Right lung (tissue), 5 donors: Measurements from ENCODE around the gene ALKBH3. TPM values are rescaled to one million over a fixed set of nuclear protein-coding genes. Genes with fewer than 3 reads are reported as not detected.

Experiments
- DNase-seq, 2 donors: peaks; one replicate each; pipeline ENCODE4 v3.0.0-alpha.2; 2013
- polyA plus RNA-seq, 5 donors: library from polyadenylated mRNA; unstranded; fragments of 120-200 nt; gene quantifications; one replicate each; pipeline versions ENCODE4 v1.2.1 to v1.2.3, GENCODE V29; 2013; ENCODE audit warnings: inconsistent platforms in 1 of 5, low replicate concordance in 1 of 5; ENCODE audit not compliant: insufficient read length in 5 of 5, insufficient read depth in 1 of 5

ALKBH3 gene
- polyA plus RNA-seq, 5 donors, result 35.2 to 46.6 (median 36.9) TPM

DNA sequence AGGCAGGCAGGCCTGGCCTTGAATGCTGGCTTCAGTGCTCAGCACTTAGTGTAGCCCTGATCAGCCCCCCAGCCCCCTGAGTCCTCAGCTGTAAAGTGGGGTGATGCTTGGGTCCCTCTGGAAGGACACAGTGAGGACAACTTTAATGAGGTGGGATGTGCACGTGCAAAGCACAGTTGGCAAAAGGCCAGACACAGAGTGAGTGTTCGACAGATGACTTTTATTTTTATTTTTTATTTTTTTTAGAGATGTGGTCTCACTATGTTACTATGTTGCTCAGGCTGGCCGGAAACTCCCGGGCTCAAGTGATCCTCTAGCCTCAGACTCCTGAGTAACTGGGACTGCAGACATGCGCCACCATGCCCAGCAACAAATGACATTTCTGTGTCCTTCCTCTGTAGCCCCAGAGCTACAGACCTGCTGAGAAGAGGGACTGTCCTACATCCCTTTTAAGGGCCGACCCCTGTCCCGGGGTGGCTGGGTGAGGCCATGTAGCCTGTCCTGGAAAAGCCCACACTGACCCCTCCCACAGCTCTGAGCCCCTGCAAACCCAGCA lies 54.9 kb downstream of the ALKBH3 start:
- DNase-seq, result no peak

DNA sequence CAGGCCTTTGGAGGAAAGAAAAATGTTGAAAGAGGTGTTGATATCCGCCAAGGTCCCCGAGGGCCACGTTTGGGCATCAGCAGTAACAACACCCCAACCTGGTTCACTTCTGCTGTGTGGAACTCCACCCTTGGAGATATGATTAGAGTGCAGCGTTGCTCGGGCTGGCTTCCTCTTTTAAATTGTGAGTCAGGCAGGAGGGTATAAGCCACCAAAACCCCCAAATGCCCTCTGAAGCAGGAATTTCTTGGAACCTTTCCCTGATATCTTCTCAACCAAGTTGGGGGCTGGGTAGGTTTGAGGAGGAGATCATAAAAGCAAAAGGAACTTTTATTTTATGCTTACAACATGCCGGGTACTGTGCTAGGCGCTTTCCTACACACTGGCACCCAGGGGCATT lies 55.4 kb downstream of the ALKBH3 start:
- DNase-seq, result no peak

DNA sequence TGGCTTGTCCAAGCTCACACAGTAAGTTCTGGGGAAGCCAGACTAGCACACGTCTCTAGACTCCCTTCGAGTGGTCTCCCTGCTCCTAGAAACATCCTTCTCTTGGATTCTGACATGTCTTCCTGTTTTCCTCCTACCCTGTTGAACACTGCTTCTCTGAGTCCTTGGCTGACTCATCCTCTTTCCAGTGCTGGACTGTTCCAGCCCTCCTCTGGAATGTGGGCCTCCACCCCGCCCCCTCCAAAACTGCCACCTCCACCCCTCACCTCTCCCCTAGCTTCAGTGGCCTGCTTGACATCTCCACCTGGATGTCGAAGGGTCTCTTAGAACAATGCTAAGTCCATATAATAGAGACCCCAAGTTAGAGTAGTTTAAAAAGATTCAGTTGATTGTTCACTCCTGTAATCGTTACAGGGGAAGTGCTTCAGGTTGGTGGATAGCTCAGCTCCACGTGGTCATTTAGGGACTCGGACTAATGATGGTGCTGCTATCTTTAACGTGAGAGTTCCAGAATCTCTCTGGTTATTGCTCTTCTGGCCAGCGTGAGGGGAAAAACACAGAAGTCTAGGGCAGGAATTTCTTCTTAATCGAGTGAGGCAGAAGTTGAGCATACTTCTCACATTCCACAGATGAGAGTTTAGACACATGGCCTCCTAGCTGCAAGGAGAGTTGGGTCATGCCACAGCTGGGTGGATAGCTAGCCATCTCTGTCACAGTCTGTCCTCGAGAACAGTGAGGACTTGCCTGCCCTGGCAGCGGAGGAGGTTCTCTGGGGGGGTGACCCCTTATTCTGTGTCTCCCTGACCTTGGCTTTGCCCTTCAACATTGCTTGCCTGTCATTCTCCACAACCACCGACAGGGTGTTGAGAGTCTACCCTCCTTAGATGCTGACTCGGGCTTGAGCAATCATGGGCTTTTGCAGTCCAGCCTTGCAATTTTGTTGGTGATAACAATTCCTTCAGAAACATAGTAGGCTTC lies 57.1 kb downstream of the ALKBH3 start:
- no peak for DNase-seq

DNA sequence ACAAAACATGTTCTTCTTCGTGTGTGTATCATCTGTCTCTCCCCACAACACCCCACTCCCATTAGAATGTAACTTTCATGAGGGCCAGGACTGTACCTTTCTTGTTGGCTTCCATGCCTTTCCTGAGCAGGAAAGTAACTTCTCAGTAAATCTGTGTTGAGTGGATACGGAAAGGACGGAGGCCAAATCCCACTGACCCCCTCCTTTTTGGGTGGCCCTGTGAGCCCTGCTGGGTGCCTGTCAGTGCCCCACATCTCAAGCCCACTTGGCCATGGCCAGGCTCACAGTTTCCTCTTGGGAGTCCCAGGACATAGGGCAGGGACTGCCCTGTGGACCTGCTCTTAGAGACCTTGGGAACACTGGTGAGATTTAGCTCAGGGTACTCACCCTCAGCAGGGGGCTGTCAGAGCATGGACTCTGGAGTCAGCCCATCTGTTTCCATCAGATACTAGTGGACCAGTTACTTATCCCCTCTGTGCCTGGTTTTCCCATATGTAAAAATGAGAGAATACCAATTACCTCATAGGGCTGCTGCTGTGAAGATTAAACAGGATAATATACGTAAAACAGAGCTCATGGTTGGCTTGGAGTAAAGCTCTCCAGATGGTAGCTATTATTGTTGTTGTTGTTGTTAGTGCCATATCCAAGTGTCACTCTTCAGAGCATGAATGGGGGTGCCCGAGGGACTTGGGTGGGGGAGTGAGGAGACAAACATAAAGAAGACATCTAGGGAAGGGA lies 60.8 kb downstream of the ALKBH3 start:
- DNase-seq, result no peak

DNA sequence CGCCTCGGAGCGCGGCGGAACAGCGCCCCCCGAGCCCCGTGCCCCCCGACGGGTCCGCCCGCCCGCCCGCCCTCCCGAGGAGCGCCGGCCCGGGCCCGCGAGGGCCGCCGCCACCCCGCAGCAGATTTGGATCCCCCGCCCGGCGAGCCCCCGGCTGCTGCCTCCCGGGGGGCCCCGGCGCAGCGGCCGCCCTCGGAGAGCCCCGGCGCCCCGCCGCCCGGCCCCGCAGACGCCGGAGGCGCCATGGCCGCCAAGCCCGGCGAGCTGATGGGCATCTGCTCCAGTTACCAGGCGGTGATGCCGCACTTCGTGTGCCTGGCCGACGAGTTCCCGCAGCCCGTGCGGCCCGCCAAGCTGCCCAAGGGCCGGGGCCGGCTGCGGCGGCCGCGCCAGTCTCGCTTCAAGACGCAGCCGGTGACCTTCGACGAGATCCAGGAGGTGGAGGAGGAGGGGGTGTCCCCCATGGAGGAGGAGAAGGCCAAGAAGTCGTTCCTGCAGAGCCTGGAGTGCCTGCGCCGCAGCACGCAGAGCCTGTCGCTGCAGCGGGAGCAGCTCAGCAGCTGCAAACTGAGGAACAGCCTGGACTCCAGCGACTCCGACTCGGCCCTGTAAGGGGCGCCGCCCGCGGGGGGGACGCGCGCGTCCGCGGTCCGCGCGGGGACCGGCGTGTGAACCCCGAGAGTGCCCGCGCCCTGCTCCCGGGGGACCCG lies 62.2 kb downstream of the ALKBH3 start:
- DNase-seq, result peak in 1 of 2 donors; percentile 59

DNA sequence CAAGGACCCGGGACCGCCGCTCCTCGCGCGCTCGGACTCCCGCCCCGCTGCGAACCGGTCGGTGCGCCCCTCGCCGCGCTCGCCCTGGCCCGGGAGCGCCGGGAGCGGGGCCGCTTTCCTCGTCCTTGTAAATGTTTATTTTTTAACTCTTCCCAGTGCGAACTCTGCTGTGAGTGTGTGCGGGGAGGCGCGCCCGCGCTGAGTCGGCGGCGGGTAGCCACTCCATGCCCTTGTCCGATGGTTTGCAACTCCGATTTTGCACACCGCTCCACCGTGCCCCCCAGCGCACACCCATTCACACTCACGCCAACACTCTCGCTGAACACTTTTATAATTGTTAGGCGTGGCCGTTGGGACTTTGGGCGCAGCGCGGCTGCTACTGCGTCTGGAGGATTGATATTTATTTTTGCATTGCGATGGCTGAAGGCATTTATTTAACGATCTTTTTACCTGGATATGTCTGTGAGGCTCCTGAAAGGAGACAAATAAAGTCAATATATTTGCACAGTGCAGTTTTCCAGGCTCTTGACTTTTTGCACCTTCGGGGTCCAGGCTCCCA lies 62.8 kb downstream of the ALKBH3 start:
- peak in 1 of 2 donors; percentile 26 for DNase-seq

DNA sequence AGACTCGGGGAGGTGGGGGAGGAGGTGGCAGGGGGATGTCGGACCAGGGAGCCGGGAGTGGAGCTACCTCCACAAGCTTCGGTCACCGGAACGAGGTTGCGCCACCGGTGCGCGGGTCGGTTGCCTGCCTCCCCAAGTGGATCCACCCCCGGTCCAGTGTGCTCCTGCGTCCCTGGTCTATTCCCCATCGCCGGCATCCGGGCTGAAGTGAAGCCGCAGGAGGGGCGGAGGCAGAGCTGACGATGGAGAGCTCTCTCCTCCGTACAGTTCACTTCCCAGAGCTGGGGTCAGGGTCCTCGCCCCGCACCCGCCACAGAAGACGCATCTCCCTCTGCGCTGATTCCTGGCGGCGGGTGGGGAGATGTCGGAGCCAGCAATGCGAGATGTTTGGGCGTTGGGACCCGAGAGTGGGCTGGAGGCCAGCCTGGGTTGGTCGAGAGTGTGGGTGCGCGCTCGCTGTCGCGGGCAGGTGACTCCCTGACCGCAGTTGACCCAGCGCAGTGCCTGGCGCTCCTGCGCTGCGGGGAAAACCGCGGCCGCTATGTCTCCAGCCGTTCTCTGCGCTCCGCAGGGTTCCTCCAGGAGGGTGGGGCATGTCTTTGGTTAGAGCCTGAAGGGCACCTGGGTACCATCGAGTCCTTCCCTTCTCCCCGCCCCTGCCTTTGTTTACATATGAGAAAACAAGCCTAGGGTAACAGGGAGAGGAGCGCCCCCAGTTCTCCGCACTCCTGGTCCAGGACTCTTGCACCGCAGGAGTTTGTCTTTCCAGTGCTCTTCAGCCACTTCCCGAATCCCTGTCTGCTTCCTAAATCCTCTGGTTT lies 63.5 kb downstream of the ALKBH3 start:
- no peak for DNase-seq

DNA sequence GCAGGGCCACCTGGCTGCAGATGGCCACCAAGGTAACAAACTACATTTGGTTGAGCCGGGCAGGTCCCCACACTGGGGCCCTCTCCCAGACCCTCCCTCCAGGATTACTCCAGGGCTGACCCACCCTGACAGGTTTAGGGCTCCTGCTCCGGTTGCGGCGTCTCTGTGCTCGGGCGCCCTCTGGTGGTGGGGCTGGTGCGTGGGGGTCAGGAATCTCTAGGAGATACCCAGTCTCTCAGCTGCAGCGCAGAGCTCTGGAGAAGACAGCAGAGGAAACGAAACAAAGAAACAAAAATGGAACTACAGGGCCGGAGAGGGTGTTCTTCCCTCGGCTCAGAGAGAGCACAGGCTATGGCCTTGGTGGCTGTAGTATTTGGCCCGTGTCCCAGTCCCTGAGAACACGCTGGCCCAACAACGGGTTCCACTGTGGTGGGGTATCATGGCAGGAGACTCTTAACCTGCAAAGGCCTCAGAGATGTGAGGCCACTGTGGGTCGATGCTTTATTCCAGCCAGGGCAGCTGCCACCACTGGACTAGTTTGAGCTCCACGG lies 64.2 kb downstream of the ALKBH3 start:
- DNase-seq, result peak in 1 of 2 donors; percentile 31

DNA sequence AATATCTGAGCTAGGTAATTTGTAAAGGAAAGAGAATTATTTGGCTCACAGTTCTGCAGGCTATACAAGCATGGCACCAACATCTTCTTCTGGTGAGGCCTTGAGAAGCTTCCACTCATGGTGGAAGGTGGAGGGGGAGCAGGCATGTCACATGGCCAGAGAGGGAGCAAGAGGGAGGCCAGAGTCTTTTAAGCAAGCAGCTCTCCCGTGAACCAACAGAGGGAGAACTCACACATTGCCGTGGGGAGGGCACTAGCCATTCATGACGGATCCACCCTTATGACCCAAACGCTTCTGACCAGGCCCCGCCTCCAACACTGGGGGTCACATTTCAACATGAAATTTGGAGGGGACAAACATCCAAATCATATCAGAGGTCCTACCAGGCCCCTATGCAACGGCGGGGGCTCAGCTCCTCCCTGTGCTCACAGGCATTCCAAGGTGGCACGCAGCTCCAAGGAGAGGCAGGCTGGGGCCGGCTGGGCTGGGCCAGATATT lies 66.4 kb downstream of the ALKBH3 start:
- DNase-seq, result no peak

DNA sequence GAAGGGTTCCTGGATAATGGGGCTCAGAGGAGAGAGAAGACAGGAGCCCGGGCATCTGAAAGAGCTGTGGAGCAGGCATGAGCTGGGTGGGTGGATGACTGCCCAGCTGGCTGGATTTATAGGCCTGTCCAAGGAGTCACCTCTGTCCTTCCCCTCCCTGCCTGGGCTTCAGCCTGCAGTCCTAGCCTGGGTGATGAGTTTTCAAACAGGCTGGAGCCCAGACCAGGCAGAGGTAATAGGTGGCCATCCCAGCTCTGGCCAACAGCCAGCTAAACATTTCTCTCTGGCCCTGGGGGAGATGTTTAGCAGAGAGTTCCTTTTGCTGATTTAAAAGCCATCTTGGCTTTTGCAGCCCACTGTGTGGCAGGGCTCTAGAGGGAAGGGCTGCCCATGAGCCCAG lies 67.2 kb downstream of the ALKBH3 start:
- DNase-seq, result no peak

DNA sequence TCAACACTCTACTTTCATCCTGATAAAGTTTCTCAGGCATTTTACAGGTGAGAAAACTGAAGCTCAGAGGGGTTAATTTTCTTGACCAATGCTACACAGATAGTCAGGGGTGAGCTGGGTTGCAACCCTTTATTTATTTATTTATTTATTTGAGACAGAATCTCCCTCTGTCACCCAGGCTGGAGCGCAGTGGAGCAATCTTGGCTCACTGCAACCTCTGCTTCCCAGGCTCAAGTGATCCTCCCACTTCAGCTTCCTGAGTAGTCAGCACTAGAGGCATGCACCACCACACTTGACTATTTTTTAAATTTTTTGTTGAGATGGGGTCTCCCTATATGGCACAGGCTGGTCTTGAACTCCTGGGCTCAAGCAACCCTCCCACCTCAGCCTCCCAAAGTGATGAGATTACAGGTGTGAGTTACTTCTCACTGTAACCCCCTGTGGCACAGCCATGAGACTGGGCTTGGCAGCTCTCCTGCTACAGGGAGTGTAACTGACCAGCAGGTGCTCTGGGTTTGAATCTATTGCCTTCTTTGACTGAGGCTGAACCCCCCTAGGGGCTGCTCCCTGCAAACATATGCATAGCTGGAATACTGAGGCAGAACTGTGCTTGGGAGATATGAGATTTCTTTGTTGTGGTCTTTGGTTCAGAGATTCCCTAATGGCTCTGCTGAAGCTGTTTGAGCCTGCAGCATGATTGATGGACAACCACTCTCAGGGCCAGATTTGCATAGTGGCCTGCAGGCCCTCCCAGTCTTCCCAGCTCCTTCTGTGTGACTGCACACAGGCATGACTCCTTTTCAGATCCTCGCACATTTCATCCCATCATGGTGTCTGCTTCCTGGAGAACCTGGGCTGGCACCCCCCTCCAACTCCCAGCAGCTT lies 68.0 kb downstream of the ALKBH3 start:
- DNase-seq, result no peak

DNA sequence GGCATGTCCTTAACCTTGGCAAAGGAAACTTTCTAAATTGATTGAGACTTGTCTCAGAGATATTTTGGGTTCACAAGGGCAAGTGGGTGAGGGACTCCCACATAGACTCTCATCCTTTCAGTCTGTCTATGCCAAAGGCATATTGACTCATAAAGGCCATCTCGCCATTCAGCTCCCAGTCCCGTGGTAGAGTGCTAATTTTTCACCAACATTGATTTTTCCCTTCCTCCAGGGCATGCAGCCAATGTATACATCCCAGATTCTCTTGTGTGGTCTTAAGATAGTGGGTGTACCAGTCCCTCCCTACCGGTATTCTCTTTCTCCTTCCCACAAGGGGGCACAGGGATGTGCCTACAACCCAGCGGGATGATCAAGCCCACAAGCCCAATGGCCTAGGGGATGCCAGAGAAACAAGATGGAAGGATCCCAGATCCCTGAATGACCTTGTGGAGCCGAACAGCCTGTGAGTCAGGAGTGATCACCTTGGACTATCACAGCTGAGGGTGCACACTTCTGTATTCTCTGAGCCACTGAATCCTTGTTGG lies 69.8 kb downstream of the ALKBH3 start:
- no peak for DNase-seq

DNA sequence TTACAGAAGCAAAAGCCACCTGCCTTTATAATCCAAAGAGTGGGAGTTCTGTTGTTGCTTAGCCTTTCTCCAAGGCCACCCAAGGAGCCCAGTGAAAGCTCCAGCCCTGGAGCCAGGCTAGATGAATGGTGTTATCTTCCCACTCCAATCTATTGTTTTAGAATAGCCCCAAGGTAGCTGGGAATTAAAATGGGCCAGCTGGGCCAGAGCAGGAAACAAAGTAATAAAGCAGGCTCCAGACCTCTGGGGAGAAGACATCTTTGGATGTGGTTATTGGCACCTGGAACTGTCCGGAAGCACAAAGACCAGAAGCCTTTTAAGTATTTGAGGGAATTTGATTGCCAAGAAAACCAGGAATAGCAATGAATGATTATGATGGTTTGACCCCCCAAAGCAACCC lies 70.6 kb downstream of the ALKBH3 start:
- no peak for DNase-seq

DNA sequence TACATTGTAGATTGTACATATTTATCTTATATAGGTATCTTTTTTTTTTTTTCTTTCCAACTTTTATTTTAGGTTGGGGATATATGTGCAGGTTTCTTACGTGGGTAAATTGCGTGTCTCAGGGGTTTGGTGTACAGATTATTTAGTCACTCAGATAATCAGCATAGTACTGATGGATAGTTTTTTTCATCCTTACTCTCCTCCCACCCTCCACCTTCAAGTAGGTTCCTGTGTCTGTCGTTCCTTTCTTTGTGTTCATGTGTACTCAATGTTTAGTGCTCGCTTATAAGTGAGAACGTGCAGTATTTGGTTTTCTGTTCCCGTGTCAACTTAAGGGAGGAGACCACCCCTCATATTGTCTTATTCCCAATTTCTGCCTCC lies 71.4 kb downstream of the ALKBH3 start:
- DNase-seq, result no peak

DNA sequence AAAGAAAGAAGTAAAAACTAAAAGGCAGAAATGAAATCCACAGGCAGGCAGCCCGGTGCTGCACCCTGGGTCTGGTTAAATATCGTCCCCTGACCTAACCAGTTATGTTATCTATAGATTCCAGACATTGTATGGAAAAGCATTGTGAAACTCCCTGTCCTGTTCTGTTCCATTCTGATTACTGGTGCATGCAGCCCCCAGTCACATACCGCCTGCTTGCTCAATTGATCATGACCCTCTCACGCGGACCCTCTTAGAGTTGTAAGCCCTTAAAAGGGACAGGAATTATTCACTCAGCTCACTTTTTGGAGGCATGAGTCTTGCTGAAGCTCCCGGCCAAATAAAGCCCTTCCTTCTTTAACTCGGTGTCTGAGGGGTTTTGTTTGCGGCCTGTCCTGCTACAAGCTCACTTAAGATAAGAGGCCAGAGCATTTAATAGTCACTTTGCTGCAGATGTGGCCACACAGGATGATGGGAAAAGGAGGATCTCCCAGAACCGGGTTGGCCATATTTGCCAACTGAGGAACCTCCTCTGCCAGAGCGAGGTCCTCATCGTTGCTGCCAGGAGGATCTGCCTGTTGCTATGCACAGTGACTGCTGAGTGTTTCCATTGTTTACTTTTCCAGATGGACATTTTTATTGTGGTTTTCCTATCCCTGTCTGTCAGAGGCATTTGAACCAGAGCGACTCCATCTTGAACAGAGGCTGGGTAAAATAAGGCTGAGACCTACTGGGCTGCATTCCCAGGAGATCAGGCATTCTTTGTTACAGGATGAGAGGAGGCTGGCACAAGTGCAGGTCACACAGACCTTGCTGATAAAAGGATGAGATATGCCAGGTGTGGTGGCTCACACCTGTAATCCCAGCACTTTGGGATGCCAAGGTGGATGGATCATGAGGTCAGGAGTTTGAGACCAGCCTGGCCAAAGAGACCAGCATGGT lies 72.0 kb downstream of the ALKBH3 start:
- no peak for DNase-seq

DNA sequence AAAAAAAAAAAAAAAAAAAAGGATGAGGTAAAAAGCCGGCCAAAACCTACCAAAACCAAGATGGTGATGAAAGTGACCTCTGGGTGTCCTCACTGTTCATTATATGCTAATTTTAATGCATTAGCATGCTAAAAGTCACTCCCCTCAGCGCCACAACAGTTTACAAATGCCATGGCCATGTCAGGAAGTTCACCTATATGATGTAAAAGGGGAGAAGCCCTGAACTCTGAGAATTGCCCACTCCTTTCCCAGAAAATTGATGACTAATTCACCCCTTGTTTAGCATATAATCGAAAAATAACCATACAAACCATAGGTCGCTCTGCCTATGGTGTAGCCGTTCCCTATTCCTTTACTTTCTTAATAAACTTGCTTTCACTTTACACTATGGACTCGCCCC lies 72.9 kb downstream of the ALKBH3 start:
- no peak for DNase-seq

DNA sequence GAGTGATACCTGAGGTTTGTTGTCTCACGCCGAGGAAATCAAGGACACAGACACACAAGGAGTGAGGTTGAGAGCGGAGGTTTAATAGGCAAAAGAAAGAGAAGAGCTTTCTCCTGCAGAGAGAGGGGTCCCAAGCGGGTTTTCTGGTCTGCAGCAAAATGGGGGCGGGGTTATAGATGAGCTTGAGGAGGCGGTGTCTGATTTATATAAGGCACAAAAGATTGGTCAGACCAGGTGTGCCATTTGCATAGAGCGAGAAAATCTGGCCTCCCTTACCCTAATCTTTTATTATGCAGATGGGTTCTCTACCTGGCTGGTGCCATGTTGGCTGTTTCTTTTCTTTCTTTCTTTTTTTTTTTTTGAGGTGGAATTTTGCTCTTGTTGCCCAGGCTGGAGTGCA lies 73.6 kb downstream of the ALKBH3 start:
- no peak for DNase-seq
